Cerebellar cortex (tissue), 1 donor: Measurements from ENCODE around the gene LAMA4.

ENCODE experiments used
- DNase-seq: peaks from one replicate; pipeline ENCODE4 v3.0.0-alpha.2; 2015; ENCODE audit warnings: low spot score

Gene LAMA4

DNA sequence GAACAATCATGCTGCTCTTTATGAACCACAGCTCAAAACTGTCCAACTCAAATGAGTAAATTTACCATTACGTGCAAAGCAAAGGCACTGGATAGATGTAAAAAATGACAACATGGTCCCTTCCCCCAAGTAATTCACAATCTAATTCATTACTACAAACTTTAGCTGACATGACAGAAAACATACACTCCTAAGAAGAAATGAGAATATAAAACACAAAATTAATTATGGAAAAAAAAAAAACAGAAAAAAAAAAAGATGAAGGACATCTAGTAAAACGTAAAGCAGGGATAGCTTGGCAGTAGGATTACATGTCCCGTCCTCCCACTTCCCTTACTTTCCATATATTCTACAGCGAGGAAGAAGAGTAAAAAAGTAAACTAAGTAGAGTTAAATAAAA is 172.8 kb downstream of the LAMA4 start:
- no peak for DNase-seq

DNA sequence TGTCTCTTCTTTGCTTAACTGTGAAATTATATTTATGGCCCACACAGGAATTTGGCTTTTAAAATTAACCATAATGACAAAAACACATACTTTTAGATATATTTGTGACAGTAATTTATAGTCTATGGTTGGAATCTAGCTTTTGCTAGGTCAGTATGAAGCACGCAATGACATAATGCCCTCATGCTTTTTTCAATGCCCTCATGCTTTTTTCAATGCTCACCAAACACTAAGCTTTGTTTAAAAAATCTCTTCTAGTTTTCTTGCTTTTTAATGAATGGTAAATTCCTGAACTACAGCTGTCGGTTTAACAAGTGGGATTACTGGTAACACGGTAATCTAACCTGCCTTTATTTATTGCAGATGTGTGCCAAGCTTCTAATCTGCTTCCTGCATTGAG is 187.8 kb downstream of the LAMA4 start:
- no peak for DNase-seq

DNA sequence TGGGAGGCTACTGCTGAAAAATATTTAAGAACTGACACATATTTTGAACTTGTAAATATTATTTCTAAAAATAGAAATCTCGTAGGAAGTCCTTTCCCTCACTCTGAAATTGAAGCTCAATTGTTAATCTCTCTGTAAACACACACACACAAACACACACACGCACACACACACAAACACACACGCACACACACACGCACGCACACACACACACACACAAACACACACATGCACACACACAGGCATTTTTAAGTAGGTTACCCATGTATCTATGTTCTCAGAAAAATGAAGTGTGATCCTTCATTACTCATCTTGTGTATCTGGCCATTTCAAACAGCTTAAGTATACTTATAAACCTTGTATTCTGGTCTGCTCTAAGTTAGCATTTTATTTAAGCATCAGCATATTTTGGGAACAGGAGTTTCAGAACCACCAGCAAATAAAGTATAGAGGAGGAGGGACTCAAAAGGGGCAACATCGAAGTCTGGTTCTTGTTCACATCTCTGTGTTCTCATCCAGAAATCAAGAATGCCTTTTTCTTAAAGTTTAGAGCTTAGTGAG is 188.9 kb downstream of the LAMA4 start:
- no peak for DNase-seq

DNA sequence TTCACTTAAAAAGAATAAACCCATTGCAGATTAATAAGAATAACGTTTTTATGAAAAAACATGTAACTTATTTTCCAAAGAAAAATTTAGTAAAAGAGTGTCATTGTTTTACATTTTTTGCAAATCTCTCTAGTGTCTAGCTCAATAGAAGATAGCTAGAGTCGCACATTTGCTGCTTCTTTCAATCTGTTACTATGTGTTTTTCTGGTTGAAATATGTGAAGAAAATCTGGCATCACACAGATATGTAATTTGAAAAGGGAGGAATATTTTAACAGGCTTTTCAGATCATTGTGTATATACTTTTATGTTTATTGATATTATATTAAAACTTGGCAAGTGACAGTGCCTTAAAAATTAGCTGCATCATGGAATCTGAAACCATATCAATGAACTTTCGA is 191.4 kb downstream of the LAMA4 start:
- no peak for DNase-seq

DNA sequence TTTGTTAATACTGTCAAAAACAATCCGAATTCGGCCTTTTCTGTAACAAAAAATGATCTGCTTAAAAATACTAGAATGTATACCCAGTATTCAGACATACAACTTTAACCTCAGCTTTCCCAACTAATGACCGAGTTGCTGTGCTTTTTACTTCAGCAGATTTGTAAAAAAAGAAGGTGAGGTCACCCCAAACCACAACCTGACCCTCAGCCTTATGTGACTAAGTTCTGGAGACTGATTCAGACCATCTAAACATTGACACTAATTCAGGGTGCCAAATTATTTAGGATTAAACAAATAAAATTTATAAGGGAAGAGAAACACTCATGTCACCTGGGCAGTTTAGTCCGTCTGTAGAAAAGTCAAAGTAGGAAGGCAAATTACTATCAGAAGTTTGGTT is 192.8 kb downstream of the LAMA4 start:
- DNase-seq = no peak
